IMR-90 (cell line): ENCODE measurements around the gene KRT82. TPM values are rescaled to one million over a fixed set of nuclear protein-coding genes. Genes with fewer than 3 reads are reported as not detected.

Source experiments
- ATAC-seq: fragments of 200-7000 bp; cut with Tn5 transposase; 2 replicates; pipeline ENCODE4 v1.9.1; 2020; ENCODE audit warnings: low read depth, mild to moderate bottlenecking, moderate library complexity
- BruUV-seq: library from RNA; stranded (reverse); fragments of 400-500 nt; replicated peaks from 2 replicates; lab custom pipeline; 2021; lab: Mats Ljungman, UMichigan
- CTCF ChIA-PET: fragments of 300-600 bp; formaldehyde crosslinking; extraction: SDS; loops from one replicate; lab custom pipeline; 2021; ENCODE audit warnings: antibody characterized with exemption; lab: Yijun Ruan, JAX
- POLR2A ChIA-PET: fragments of 300-600 bp; sonication (Branson Sonifier 250); formaldehyde crosslinking; loops from one replicate; lab custom pipeline; 2022; ENCODE audit warnings: antibody characterized with exemption; ENCODE audit not compliant: unreplicated experiment; lab: Charles Lee
- DNase-seq: peaks from one replicate; pipeline ENCODE4 v3.0.0; 2013
- H2AFZ ChIP-seq: replicated peaks from 2 replicates; pipeline ENCODE3; 2013; ENCODE audit warnings: low read length, mild to moderate bottlenecking; ENCODE audit not compliant: poor library complexity
- H2AK5ac ChIP-seq: 2 replicates; pipeline ENCODE4 v1.6.1; 2013; ENCODE audit warnings: low read depth, low read length, inconsistent platforms
- H2AK9ac ChIP-seq: replicated peaks from 2 replicates; pipeline ENCODE3; 2013; ENCODE audit warnings: mild to moderate bottlenecking, low read depth, low read length, moderate library complexity; ENCODE audit not compliant: poor library complexity
- H2BK120ac ChIP-seq: 2 replicates; pipeline ENCODE4 v1.6.1; 2013; ENCODE audit warnings: low read depth, low read length, inconsistent platforms
- H2BK15ac ChIP-seq: 3 replicates; pipeline ENCODE4 v1.6.1; 2013; ENCODE audit warnings: low read depth, low read length, inconsistent platforms
- H2BK20ac ChIP-seq: 2 replicates; pipeline ENCODE4 v1.6.1; 2013; ENCODE audit warnings: low read depth, mild to moderate bottlenecking, inconsistent platforms, low read length, moderate library complexity
- H2BK5ac ChIP-seq: 2 replicates; pipeline ENCODE4 v1.6.1; 2013; ENCODE audit warnings: mild to moderate bottlenecking, low read depth, low read length, inconsistent platforms; ENCODE audit not compliant: poor library complexity, severe bottlenecking
- H3K14ac ChIP-seq: replicated peaks from 2 replicates; pipeline ENCODE4 v1.6.1; 2013; ENCODE audit warnings: low read depth, low read length, inconsistent platforms
- H3K18ac ChIP-seq: 2 replicates; pipeline ENCODE4 v1.6.1; 2013; ENCODE audit warnings: low read depth, low read length, control low read depth
- H3K23ac ChIP-seq: 2 replicates; pipeline ENCODE4 v1.6.1; 2013; ENCODE audit warnings: low read depth, low read length, inconsistent platforms
- H3K27ac ChIP-seq: 2 replicates; pipeline ENCODE4 v1.5.1; 2013; ENCODE audit warnings: mild to moderate bottlenecking, control low read depth, low read length; ENCODE audit not compliant: insufficient read depth
- H3K27me3 ChIP-seq: 2 replicates; pipeline ENCODE4 v1.6.1; 2013; ENCODE audit warnings: low read length; ENCODE audit not compliant: control insufficient read depth, insufficient read depth
- H3K36me3 ChIP-seq: 2 replicates; pipeline ENCODE4 v1.6.1; 2013; ENCODE audit warnings: low read length, mixed read lengths; ENCODE audit not compliant: control insufficient read depth, insufficient read depth
- H3K4ac ChIP-seq: 2 replicates; pipeline ENCODE4 v1.6.1; 2013; ENCODE audit warnings: low read depth, low read length, inconsistent platforms
- H3K4me1 ChIP-seq: 2 replicates; pipeline ENCODE4 v1.6.1; 2013; ENCODE audit warnings: low read length, mixed read lengths; ENCODE audit not compliant: control insufficient read depth, insufficient read depth
- H3K4me2 ChIP-seq: 2 replicates; pipeline ENCODE4 v1.6.1; 2013; ENCODE audit warnings: low read depth, mild to moderate bottlenecking, control low read depth, low read length, moderate library complexity
- H3K4me3 ChIP-seq: 2 replicates; pipeline ENCODE4 v1.5.1; 2013; ENCODE audit warnings: low read depth, mild to moderate bottlenecking, control low read depth, low read length, moderate library complexity; ENCODE audit not compliant: insufficient read depth
- H3K56ac ChIP-seq: 2 replicates; pipeline ENCODE4 v1.6.1; 2013; ENCODE audit warnings: low read length, inconsistent platforms; ENCODE audit not compliant: insufficient read depth; ENCODE audit errors: extremely low read depth
- H3K79me1 ChIP-seq, 2 experiments: 2 replicates each; pipeline ENCODE4 v1.6.1; 2013; ENCODE audit warnings: low read length in 2 of 2, inconsistent platforms in 1 of 2, low read depth in 1 of 2
- H3K9ac ChIP-seq: 2 replicates; pipeline ENCODE4 v1.6.1; 2013; ENCODE audit warnings: low read depth, low read length, control low read depth
- H3K9me1 ChIP-seq: 2 replicates; pipeline ENCODE4 v1.6.1; 2013; ENCODE audit warnings: low read length, inconsistent platforms; ENCODE audit not compliant: insufficient read depth
- H3K9me3 ChIP-seq: 2 replicates; pipeline ENCODE4 v1.6.1; 2013; ENCODE audit warnings: low read length; ENCODE audit not compliant: control insufficient read depth, insufficient read depth
- H4K20me1 ChIP-seq: 2 replicates; pipeline ENCODE4 v1.6.1; 2013; ENCODE audit warnings: low read length, inconsistent platforms; ENCODE audit not compliant: insufficient read depth
- H4K5ac ChIP-seq: 2 replicates; pipeline ENCODE4 v1.6.1; 2013; ENCODE audit warnings: mild to moderate bottlenecking, low read depth, low read length, control low read depth
- H4K8ac ChIP-seq, 2 experiments: 2 replicates each; pipeline ENCODE4 v1.6.1; 2013; ENCODE audit warnings: low read depth in 2 of 2, low read length in 2 of 2, control low read depth in 1 of 2, inconsistent platforms in 1 of 2
- H4K91ac ChIP-seq: 2 replicates; pipeline ENCODE4 v1.6.1; 2013; ENCODE audit warnings: low read depth, low read length, inconsistent platforms; ENCODE audit not compliant: insufficient read depth
- BHLHE40 ChIP-seq: fragments of 150-350 bp; IDR thresholded peaks from 2 replicates; pipeline ENCODE4 v1.6.1; 2016; ENCODE audit warnings: mild to moderate bottlenecking, low read depth, low read length
- CEBPB ChIP-seq: IDR thresholded peaks from 2 replicates; pipeline ENCODE4 v1.6.1; 2012; ENCODE audit warnings: low read depth, low read length, improper control_type of control experiment
- CHD1 ChIP-seq: IDR thresholded peaks from 2 replicates; pipeline ENCODE4 v1.6.1; 2012; ENCODE audit warnings: low read depth, low read length, improper control_type of control experiment
- FOS ChIP-seq: fragments of 150-350 bp; IDR thresholded peaks from 2 replicates; pipeline ENCODE4 v1.6.1; 2016; ENCODE audit warnings: low read depth, low read length
- MAFK ChIP-seq: IDR thresholded peaks from 2 replicates; pipeline ENCODE4 v1.6.1; 2012; ENCODE audit warnings: low read depth, low read length, improper control_type of control experiment
- MAZ ChIP-seq: IDR thresholded peaks from 2 replicates; pipeline ENCODE4 v1.6.1; 2012; ENCODE audit warnings: low read depth, mild to moderate bottlenecking, low read length, improper control_type of control experiment, moderate library complexity, borderline replicate concordance
- MXI1 ChIP-seq: IDR thresholded peaks from 2 replicates; pipeline ENCODE4 v1.6.1; 2012; ENCODE audit warnings: low read depth, mild to moderate bottlenecking, low read length, moderate library complexity, borderline replicate concordance
- NFE2L2 ChIP-seq: fragments of 150-350 bp; IDR thresholded peaks from 2 replicates; pipeline ENCODE4 v1.6.1; 2016; ENCODE audit warnings: low read depth, mild to moderate bottlenecking, low read length
- POLR2A ChIP-seq: IDR thresholded peaks from 2 replicates; pipeline ENCODE4 v1.6.1; 2012; ENCODE audit warnings: mild to moderate bottlenecking, low read depth, low read length
- RAD21 ChIP-seq: IDR thresholded peaks from 2 replicates; pipeline ENCODE4 v1.6.1; 2012; ENCODE audit warnings: low read length, improper control_type of control experiment
- RCOR1 ChIP-seq: IDR thresholded peaks from 2 replicates; pipeline ENCODE4 v1.6.1; 2012; ENCODE audit warnings: mild to moderate bottlenecking, low read length, improper control_type of control experiment; ENCODE audit not compliant: insufficient replicate concordance
- RFX5 ChIP-seq: IDR thresholded peaks from 2 replicates; pipeline ENCODE4 v1.8.0; 2012; ENCODE audit warnings: low read depth, mild to moderate bottlenecking, low read length, moderate library complexity
- SMC3 ChIP-seq: fragments of 150-350 bp; IDR thresholded peaks from 2 replicates; pipeline ENCODE4 v1.6.1; 2016; ENCODE audit warnings: low read depth, mild to moderate bottlenecking, antibody characterized with exemption, low read length, moderate library complexity
- WGBS, 2 experiments: methylation state at CpG; one replicate each; pipeline versions ENCODE4 v1.1.5 to v1.1.7; 2013; ENCODE audit warnings: missing lambda C conversion rate in 2 of 2; ENCODE audit not compliant: insufficient read length in 1 of 2; ENCODE audit errors: extremely low coverage in 2 of 2; 5-methylcytosine and 5-hydroxymethylcytosine counted together
- dilution Hi-C: fragments of 300-500 bp; cut with HindIII; formaldehyde crosslinking; loops from one replicate; pipeline ENCODE4 v1.14.3; 2018; ENCODE audit warnings: low sequenced_read_pairs; ENCODE audit not compliant: unreplicated experiment
- in situ Hi-C: fragments of 300-500 bp; cut with MboI; formaldehyde crosslinking; loops from 3 replicates; pipeline ENCODE4 v1.14.3; 2019; ENCODE audit warnings: low sequenced_read_pairs, inconsistent platforms, mixed read lengths
- intact Hi-C: fragments of 100-400 bp; cut with micrococcal nuclease; formaldehyde crosslinking; loops from 2 replicates; pipeline ENCODE4 v1.10.0; 2022
- polyA plus RNA-seq, 3 experiments: library from polyadenylated mRNA; depleted of rRNA; stranded (reverse); fragments of >200 nt; gene quantifications; 2 replicates each; pipeline ENCODE4 v1.2.3, GENCODE V29; 2012; ENCODE audit warnings: low replicate concordance in 1 of 3
- total RNA-seq: library from RNA; depleted of rRNA; stranded (reverse); fragments of >200 nt; gene quantifications from 2 replicates; pipeline ENCODE4 v1.2.3, GENCODE V29; 2012
- TF ChIP-seq, protein P1 (sequence below): conservative IDR thresholded peaks from 2 replicates; pipeline ENCODE4 v1.5.1; 2012; ENCODE audit warnings: mild to moderate bottlenecking, low read depth, low read length, improper control_type of control experiment
- TF ChIP-seq, protein P2 (sequence below): fragments of 150-350 bp; IDR thresholded peaks from 2 replicates; pipeline ENCODE4 v1.6.1; 2016; ENCODE audit warnings: low read depth, mild to moderate bottlenecking, low read length, moderate library complexity, borderline replicate concordance
- TF ChIP-seq, protein P3 (sequence below): fragments of 150-350 bp; IDR thresholded peaks from 2 replicates; pipeline ENCODE4 v1.6.1; 2017; ENCODE audit warnings: mild to moderate bottlenecking, antibody characterized with exemption, low read length, low read depth

Gene KRT82
- total and polyA plus RNA-seq, 2 of the 4 experiments (the other 2 are of a cell fraction): not detected

DNA sequence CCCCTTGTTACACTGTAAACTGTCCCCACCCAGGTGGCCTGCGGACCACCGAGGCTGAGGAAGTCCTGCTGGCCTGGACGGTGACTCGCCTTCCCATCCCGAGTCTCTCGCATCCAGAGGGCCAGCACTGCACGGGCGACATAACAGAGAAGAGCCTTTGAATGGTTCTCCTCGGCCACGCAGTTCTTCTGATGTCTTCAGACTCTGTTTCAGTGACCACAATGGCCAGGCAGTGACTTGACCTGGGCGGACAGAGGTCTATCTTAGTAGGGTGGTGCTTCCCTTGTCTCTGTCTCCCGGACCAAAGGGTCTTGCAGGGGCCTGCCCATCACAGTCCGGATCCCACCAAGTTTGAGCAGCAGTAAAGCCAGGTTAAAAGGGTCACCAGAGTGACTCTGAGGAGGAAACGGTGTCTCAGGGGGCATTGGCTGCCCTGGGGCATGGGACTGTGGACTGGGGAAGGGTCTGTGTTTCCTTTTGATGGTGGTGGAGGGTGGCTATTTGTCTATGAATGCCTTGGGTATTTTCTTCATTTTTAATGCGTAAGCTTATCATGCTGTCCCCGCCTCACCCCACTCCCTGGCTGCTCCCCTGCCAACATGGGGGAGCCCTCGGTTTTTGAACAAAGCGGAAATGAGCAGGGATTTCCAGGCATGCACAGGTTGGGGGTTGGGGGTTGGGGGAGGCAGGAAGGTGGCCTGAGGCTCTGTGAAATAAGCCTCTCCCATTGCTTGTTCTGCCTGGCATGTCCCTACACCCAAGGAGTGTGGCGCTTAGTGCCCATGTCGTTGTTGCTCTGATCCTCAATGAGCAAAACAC lies 49.2 kb downstream of the KRT82 start:
- no peak overlapping the region for H3K4ac ChIP-seq
- dilution Hi-C loops (no loop called here), intact Hi-C loops (no loop called here), in situ Hi-C loops (no loop called here)
- peaks cover 44% of the 10 kb centered on the region for H3K27me3 ChIP-seq
- H4K8ac ChIP-seq: no peak overlapping the region
- no peaks in the 10 kb centered on the region for H4K20me1 ChIP-seq
- WGBS, 2 experiments: 83% methylated on average over 10 of the region's 20 CpGs; no CpG with 5 or more reads in 1 of the 2 experiments
- no peak overlapping the region for H2BK15ac ChIP-seq
- H2BK5ac ChIP-seq: no peak overlapping the region
- H2AK5ac ChIP-seq: no peak overlapping the region
- no peak overlapping the region for H2BK120ac ChIP-seq
- H3K27ac ChIP-seq: no peak overlapping the region
- H2AK9ac ChIP-seq: no peak overlapping the region
- H3K23ac ChIP-seq: no peak overlapping the region
- H3K4me3 ChIP-seq: no peak overlapping the region
- ChIA-PET CTCF (no interaction called here), POLR2A (no interaction called here)
- no peak overlapping the region for H3K56ac ChIP-seq
- no peak overlapping the region for H3K18ac ChIP-seq
- H3K36me3 ChIP-seq: no peaks in the 10 kb centered on the region
- H3K9ac ChIP-seq: no peak overlapping the region
- H3K4me2 ChIP-seq: no peak overlapping the region
- H3K4me1 ChIP-seq: no peaks in the 10 kb centered on the region
- ATAC-seq (no peak), DNase-seq (no peak)
- no peaks in the 10 kb centered on the region for H3K9me3 ChIP-seq
- no peak overlapping the region for H3K14ac ChIP-seq
- no peak overlapping the region for H4K91ac ChIP-seq
- no peaks in the 10 kb centered on the region for H3K9me1 ChIP-seq
- H3K79me1 ChIP-seq: no peaks in the 10 kb centered on the region
- BruUV-seq: no TSS peak
- TF ChIP-seq FOS (no peak), POLR2A (no peak), RFX5 (no peak), SMC3 (no peak), BHLHE40 (no peak), MAFK (no peak), RCOR1 (no peak), CEBPB (no peak), MXI1 (no peak), RAD21 (no peak), MAZ (no peak), CHD1 (no peak), NFE2L2 (no peak)
- TF ChIP-seq, protein P1, sequence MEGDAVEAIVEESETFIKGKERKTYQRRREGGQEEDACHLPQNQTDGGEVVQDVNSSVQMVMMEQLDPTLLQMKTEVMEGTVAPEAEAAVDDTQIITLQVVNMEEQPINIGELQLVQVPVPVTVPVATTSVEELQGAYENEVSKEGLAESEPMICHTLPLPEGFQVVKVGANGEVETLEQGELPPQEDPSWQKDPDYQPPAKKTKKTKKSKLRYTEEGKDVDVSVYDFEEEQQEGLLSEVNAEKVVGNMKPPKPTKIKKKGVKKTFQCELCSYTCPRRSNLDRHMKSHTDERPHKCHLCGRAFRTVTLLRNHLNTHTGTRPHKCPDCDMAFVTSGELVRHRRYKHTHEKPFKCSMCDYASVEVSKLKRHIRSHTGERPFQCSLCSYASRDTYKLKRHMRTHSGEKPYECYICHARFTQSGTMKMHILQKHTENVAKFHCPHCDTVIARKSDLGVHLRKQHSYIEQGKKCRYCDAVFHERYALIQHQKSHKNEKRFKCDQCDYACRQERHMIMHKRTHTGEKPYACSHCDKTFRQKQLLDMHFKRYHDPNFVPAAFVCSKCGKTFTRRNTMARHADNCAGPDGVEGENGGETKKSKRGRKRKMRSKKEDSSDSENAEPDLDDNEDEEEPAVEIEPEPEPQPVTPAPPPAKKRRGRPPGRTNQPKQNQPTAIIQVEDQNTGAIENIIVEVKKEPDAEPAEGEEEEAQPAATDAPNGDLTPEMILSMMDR: no peak
- TF ChIP-seq, protein P2, sequence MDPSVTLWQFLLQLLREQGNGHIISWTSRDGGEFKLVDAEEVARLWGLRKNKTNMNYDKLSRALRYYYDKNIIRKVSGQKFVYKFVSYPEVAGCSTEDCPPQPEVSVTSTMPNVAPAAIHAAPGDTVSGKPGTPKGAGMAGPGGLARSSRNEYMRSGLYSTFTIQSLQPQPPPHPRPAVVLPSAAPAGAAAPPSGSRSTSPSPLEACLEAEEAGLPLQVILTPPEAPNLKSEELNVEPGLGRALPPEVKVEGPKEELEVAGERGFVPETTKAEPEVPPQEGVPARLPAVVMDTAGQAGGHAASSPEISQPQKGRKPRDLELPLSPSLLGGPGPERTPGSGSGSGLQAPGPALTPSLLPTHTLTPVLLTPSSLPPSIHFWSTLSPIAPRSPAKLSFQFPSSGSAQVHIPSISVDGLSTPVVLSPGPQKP: no peak
- TF ChIP-seq, protein P3, sequence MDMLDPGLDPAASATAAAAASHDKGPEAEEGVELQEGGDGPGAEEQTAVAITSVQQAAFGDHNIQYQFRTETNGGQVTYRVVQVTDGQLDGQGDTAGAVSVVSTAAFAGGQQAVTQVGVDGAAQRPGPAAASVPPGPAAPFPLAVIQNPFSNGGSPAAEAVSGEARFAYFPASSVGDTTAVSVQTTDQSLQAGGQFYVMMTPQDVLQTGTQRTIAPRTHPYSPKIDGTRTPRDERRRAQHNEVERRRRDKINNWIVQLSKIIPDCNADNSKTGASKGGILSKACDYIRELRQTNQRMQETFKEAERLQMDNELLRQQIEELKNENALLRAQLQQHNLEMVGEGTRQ: no peak
- no peak overlapping the region for H2BK20ac ChIP-seq
- no peak overlapping the region for H4K5ac ChIP-seq
- H2AFZ ChIP-seq: no peak overlapping the region
